ACC112 (cell line): Measurements from ENCODE around the gene ELOF1.
"Not testable (repeated sequence)": the region's sequence is repeated elsewhere in the genome, so short reads cannot be mapped to it uniquely, and the experiment has no call there.

Experiments used
- H2AFZ ChIP-seq: fragments of 200-600 bp; sonication (generic); one replicate; pipeline ENCODE4 v1.6.0; 2017; ENCODE audit warnings: antibody characterized with exemption, low read length; ENCODE audit not compliant: unreplicated experiment
- H3K27ac ChIP-seq: fragments of 200-600 bp; sonication (generic); 2 replicates; pipeline ENCODE4 v1.5.1; 2014; ENCODE audit warnings: low read depth, mild to moderate bottlenecking, antibody characterized with exemption, low read length, moderate library complexity
- H3K27me3 ChIP-seq: fragments of 200-600 bp; sonication (generic); 2 replicates; pipeline ENCODE4 v1.6.1; 2014; ENCODE audit warnings: mild to moderate bottlenecking, antibody characterized with exemption, low read length, moderate library complexity, mixed read lengths; ENCODE audit not compliant: insufficient read depth
- H3K36me3 ChIP-seq: fragments of 200-600 bp; sonication (generic); 2 replicates; pipeline ENCODE4 v1.6.1; 2016; ENCODE audit warnings: mild to moderate bottlenecking, antibody characterized with exemption, low read length, moderate library complexity, mixed read lengths; ENCODE audit not compliant: insufficient read depth
- H3K4me1 ChIP-seq: fragments of 200-600 bp; sonication (generic); one replicate; pipeline ENCODE4 v1.6.1; 2016; ENCODE audit warnings: low read length, mixed read lengths; ENCODE audit not compliant: insufficient read depth, unreplicated experiment, control insufficient read depth
- H3K4me3 ChIP-seq: fragments of 200-600 bp; sonication (generic); 2 replicates; pipeline ENCODE4 v1.5.1; 2014; ENCODE audit warnings: mild to moderate bottlenecking, low read depth, low read length
- H3K79me2 ChIP-seq: fragments of 200-600 bp; sonication (generic); one replicate; pipeline ENCODE4 v1.6.0; 2016; ENCODE audit warnings: low read length; ENCODE audit not compliant: control insufficient read depth, unreplicated experiment, insufficient read depth

ELOF1 gene

DNA sequence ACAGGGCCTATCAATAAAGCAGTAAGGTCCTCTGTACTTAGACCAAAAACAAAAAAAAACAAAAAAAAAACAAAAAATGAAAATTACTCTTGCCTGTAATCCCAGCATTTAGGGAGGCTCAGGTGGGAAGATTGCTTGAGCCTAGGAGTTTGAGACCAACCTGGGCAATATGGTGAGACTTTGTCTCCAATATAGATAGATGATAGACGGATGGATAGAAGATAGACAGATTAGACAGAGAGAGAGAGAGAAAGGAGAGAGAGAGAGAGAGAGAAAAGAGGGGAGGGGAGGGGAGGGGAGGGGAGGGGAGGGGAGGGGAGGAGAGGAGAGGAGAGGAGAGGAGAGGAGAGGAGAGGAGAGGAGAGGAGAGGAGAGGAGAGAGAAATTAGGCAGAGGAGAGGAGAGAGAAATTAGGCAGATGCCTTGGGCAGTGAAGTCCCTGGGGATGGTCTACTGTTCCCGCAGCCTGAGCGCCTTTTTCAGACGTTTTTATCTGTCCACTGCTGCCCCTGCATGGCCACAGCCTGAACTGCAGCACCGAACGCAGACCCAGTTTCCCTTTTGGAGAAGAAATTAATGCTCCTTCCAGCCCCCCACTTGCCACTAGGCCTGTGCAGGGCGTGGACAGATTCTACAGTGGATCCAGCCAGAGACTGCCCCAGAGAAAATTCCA, 28.4 kb upstream of the ELOF1 start:
- Histone ChIP-seq H3K4me1 (no peaks in the 10 kb centered on the region), H3K36me3 (no peaks in the 10 kb centered on the region), H2AFZ (peak overlapping the region; percentile 32), H3K27ac (no peak overlapping the region), H3K27me3 (no peaks in the 10 kb centered on the region), H3K4me3 (peak overlapping the region; percentile 39; the same call in 1 of the 2 replicates), H3K79me2 (no peaks in the 10 kb centered on the region)

GRCh38 chr19:11586331-11586730, 27.3 kb upstream of the ELOF1 start:
- H3K36me3 ChIP-seq: no peaks in the 10 kb centered on the region
- H3K27ac ChIP-seq: no peak overlapping the region
- peaks cover 4% of the 10 kb centered on the region for H3K4me1 ChIP-seq
- no peaks in the 10 kb centered on the region for H3K27me3 ChIP-seq
- no peak overlapping the region for H2AFZ ChIP-seq
- H3K79me2 ChIP-seq: no peaks in the 10 kb centered on the region
- no peak overlapping the region for H3K4me3 ChIP-seq

- H3K4me1 ChIP-seq: peaks cover 10% of the 10 kb centered on the region
- no peaks in the 10 kb centered on the region; the same call in 1 of the 2 replicates for H3K27me3 ChIP-seq
- H2AFZ ChIP-seq: no peak overlapping the region
- no peaks in the 10 kb centered on the region for H3K79me2 ChIP-seq
- no peaks in the 10 kb centered on the region for H3K36me3 ChIP-seq
- no peak overlapping the region for H3K27ac ChIP-seq
- H3K4me3 ChIP-seq: no peak overlapping the region
Measured at GRCh38 chr19:11581740-11582139, 22.7 kb upstream of the ELOF1 start.

- Histone ChIP-seq H3K4me1 (peaks cover 10% of the 10 kb centered on the region), H2AFZ (no peak overlapping the region), H3K79me2 (no peaks in the 10 kb centered on the region), H3K36me3 (no peaks in the 10 kb centered on the region), H3K4me3 (no peak overlapping the region), H3K27me3 (no peaks in the 10 kb centered on the region; the same call in 1 of the 2 replicates), H3K27ac (no peak overlapping the region)
Measured at GRCh38 chr19:11580116-11580515, 21.1 kb upstream of the ELOF1 start.

DNA sequence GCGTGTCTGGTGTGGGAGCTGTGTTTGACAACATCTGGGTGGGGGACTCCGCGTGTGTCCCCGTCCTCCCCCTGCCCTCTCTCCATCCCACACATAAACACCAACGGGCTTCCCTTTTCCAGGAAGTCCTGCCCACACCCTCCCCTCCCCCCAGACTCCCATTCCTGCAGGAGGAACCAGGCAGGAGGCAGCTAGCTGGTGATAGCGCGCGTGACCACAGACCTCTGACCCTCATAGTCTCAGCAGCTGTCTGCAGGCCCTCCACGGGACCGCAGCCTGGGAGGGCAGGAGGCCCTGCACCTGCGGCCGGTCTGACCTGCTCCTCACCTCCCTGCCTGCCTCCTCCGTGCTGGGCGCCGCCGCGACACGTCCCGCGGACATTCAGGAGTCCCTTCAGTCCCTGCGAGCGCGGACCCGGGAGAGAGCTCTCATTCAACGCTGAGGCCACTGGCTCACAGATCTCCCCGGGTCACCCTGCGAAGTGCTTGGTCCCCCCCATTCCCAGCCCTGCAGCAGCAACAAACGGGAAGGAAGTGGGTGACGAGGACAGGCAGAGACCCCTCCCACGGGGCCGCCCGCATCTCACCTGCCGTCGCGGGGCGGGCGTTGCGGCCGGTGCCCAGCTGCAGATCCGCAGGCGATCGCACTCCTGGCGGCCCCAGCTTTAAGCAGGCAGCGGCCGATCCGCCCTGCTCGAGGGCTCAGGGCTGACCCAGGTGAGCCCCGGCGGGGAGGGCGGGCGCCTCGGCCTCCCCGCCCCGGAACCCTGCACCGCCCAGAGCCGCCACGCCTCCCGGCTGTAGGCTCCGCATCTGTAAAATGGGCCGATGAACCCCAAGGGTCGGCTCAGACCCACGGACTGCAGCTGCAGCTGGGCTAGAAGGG, 19.5 kb upstream of the ELOF1 start:
- Histone ChIP-seq H3K36me3 (no peaks in the 10 kb centered on the region), H3K4me3 (no peak overlapping the region), H3K27ac (no peak overlapping the region), H3K27me3 (no peaks in the 10 kb centered on the region; the same call in 1 of the 2 replicates), H3K79me2 (no peaks in the 10 kb centered on the region), H2AFZ (no peak overlapping the region), H3K4me1 (peaks cover 10% of the 10 kb centered on the region)

- no peaks in the 10 kb centered on the region; the same call in 1 of the 2 replicates for H3K27me3 ChIP-seq
- H3K79me2 ChIP-seq: no peaks in the 10 kb centered on the region
- H2AFZ ChIP-seq: no peak within 1 kb of the TSS
- H3K4me3 ChIP-seq: no peak within 1 kb of the TSS
- H3K4me1 ChIP-seq: peaks cover 10% of the 10 kb centered on the region
- no peak within 1 kb of the TSS for H3K27ac ChIP-seq
- no peaks in the 10 kb centered on the region for H3K36me3 ChIP-seq
Measured at GRCh38 chr19:11577451-11578257, 18.6 kb upstream of the ELOF1 start, which contains the start of gene ACP5. TSS of gene ACP5 (minus strand) at chr19:11577645. CDS start at chr19:11577317, 328 bp downstream.

- Histone ChIP-seq H3K4me1 (peaks cover 5% of the 10 kb centered on the region), H3K36me3 (no peaks in the 10 kb centered on the region), H3K4me3 (no peak overlapping the region), H3K27ac (no peak overlapping the region), H3K79me2 (no peaks in the 10 kb centered on the region), H3K27me3 (no peaks in the 10 kb centered on the region; the same call in 1 of the 2 replicates), H2AFZ (no peak overlapping the region)
Measured at GRCh38 chr19:11576227-11576626, 17.2 kb upstream of the ELOF1 start.

DNA sequence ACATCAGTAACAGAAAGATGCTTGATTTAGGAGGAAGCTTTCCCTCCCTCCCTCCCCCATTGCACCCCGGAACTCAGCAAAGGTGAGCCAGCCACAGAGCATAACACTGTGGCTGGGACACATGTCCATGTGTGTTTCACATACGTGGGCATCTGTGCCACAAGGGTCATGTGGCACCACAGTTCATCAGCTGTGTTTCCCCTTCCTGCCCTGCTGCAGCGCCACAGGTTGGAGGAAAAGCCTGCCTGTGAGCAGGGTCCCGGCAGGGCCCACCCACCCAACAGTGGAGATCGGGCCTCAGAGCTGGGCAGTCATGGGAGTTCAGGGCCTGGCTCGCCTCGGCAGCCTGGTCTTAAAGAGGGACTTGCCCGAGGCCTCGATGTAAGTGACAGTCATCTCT, 15.7 kb upstream of the ELOF1 start:
- no peak overlapping the region for H3K4me3 ChIP-seq
- H3K27ac ChIP-seq: no peak overlapping the region
- no peak overlapping the region for H2AFZ ChIP-seq
- no peaks in the 10 kb centered on the region; the same call in 1 of the 2 replicates for H3K27me3 ChIP-seq
- H3K4me1 ChIP-seq: no peaks in the 10 kb centered on the region
- no peaks in the 10 kb centered on the region for H3K36me3 ChIP-seq
- H3K79me2 ChIP-seq: no peaks in the 10 kb centered on the region

- not testable (repeated sequence) for H3K79me2 ChIP-seq, H3K4me3 ChIP-seq, H3K36me3 ChIP-seq, H3K4me1 ChIP-seq, H3K27ac ChIP-seq, H3K27me3 ChIP-seq, H2AFZ ChIP-seq
Measured at GRCh38 chr19:11573763-11574162, 14.7 kb upstream of the ELOF1 start.

GRCh38 chr19:11573354-11573753, 14.3 kb upstream of the ELOF1 start:
- not testable (repeated sequence) for H3K4me1 ChIP-seq

More at GRCh38 chr19:11573354-11573753, 14.3 kb upstream of the ELOF1 start:
- not testable (repeated sequence) for H3K27ac ChIP-seq, H3K79me2 ChIP-seq, H3K27me3 ChIP-seq, H3K36me3 ChIP-seq, H2AFZ ChIP-seq, H3K4me3 ChIP-seq
